Suprapubic skin (tissue), 3 donors: ENCODE results near the gene CSRP1.

ENCODE experiments used
- CTCF ChIP-seq, 2 donors: fragments of 200-600 bp in 1 of 2; fragments of 450-650 bp in 1 of 2; sonication (generic) in 1 of 2; IDR thresholded peaks; one replicate each; pipeline ENCODE4 v1.5.1; 2016 to 2019; ENCODE audit warnings: antibody characterized with exemption in 2 of 2, mild to moderate bottlenecking in 1 of 2, moderate library complexity in 1 of 2
- EP300 ChIP-seq: sonication (generic); formaldehyde crosslinking; IDR thresholded peaks from one replicate; pipeline ENCODE4 v1.6.1; 2017; ENCODE audit warnings: antibody characterized with exemption
- POLR2A ChIP-seq, 2 donors: fragments of 450-650 bp; IDR thresholded peaks; one replicate each; pipeline ENCODE4 v1.6.1; 2017; ENCODE audit warnings: antibody characterized with exemption in 2 of 2, mild to moderate bottlenecking in 2 of 2, moderate library complexity in 2 of 2

GRCh38 chr1:201502511-201502857 lies 4.4 kb downstream of the CSRP1 start:
- no peak for TF ChIP-seq CTCF (IDR thresholded peaks at IDR 0.05)
- TF ChIP-seq POLR2A (IDR thresholded peaks at IDR 0.05), result no peak
- TF ChIP-seq EP300, result no peak
